GM12891 (cell line): ENCODE results near the gene REXO5.
"Not testable (repeated sequence)": the region's sequence is repeated elsewhere in the genome, so short reads cannot be mapped to it uniquely, and the experiment has no call there.

Experiments used
- DNase-seq: peaks from one replicate; pipeline ENCODE4 v3.0.0; 2011; ENCODE audit warnings: low spot score; ENCODE audit not compliant: insufficient read length
- FAIRE-seq: peaks from 2 replicates; lab custom pipeline; 2011; peaks lifted over from hg19 to GRCh38; lab: Jason Lieb, UNC
- PAX5 ChIP-seq: IDR thresholded peaks from 2 replicates; pipeline ENCODE4 v1.6.1; 2011; ENCODE audit warnings: low read length, moderate library complexity, mild to moderate bottlenecking; ENCODE audit not compliant: insufficient read depth, severe bottlenecking
- POLR2A ChIP-seq: IDR thresholded peaks from 2 replicates; pipeline ENCODE4 v1.6.1; 2011; ENCODE audit warnings: low read depth, low read length, control low read depth
- POLR2AphosphoS5 ChIP-seq: IDR thresholded peaks from 2 replicates; pipeline ENCODE4 v1.6.1; 2011; ENCODE audit warnings: low read depth, low read length, control low read depth
- POU2F2 ChIP-seq: IDR thresholded peaks from 2 replicates; pipeline ENCODE4 v1.6.1; 2011; ENCODE audit warnings: low read depth, mild to moderate bottlenecking, control low read depth, low read length, moderate library complexity
- SPI1 ChIP-seq: IDR thresholded peaks from 2 replicates; pipeline ENCODE4 v1.6.1; 2011; ENCODE audit warnings: low read depth, low read length, control low read depth
- TAF1 ChIP-seq: IDR thresholded peaks from 2 replicates; pipeline ENCODE4 v1.6.1; 2011; ENCODE audit warnings: low read depth, low read length, control low read depth

REXO5 gene

GRCh38 chr16:20854963-20855362, 48.6 kb downstream of the REXO5 start:
- DNase-seq (no peak), FAIRE-seq (no peak)
- TF ChIP-seq POLR2A (no peak), POU2F2 (no peak), PAX5 (no peak), TAF1 (no peak)

DNA sequence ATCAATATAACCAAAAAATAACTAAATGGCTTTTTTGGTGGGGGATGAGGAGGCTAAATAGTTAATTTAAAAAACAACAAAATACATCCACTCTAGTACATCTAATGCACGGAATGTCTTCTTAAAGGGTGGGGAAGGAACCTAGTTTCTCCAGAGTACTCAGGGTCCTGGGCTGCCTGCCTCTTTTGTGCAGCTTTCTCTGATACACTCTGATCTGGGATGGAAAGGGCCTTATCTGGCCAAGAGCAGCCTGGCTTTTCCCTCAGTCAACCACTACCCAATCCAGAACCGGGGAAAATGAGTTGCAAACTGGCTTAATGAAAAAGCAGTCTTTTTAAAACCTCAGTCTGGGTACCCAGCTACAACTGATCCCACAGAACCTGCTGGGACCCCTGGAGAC, 51.0 kb downstream of the REXO5 start:
- DNase-seq = no peak
- TF ChIP-seq POLR2AphosphoS5 (no peak), POLR2A (no peak), POU2F2 (no peak), PAX5 (no peak), TAF1 (no peak), SPI1 (no peak)
- no peak for FAIRE-seq

GRCh38 chr16:20859229-20859628, 52.9 kb downstream of the REXO5 start:
- DNase-seq = no peak
- no peak for TF ChIP-seq POLR2A
- no peak for TF ChIP-seq POU2F2
- FAIRE-seq = no peak

DNA sequence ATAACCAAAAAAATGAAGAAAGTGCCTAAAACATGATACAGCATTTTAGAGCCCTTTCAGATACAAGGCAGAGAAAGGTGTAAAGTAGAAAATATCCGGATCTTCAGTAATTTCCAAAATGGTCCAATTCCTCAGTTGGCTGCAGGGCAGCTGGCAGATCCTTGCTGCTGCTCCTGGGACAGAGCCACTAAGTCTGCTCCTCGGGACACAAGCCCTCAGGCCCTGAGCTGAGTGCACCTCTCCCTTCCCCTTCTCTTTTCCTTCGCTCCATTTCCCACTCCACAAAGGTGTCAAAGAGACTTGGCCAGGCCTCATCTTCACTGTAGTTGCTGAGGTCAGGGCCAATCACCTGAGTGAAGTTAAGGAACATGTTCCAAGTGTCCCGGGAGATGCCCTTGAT, 53.4 kb downstream of the REXO5 start:
- no peak for DNase-seq
- FAIRE-seq = no peak
- no peak for TF ChIP-seq PAX5
- TF ChIP-seq POU2F2 = no peak
- TF ChIP-seq SPI1 = no peak
- TF ChIP-seq POLR2AphosphoS5 = no peak
- no peak for TF ChIP-seq POLR2A
- TF ChIP-seq TAF1 = no peak

- FAIRE-seq (no peak), DNase-seq (no peak)
- no peak for TF ChIP-seq SPI1
- TF ChIP-seq PAX5 = no peak
- no peak for TF ChIP-seq POLR2A
- no peak for TF ChIP-seq POLR2AphosphoS5
- no peak for TF ChIP-seq POU2F2
Measured at GRCh38 chr16:20860361-20860760, 54.0 kb downstream of the REXO5 start.

GRCh38 chr16:20860995-20861394, 54.7 kb downstream of the REXO5 start:
- DNase-seq, FAIRE-seq: not testable (repeated sequence)

- no peak for TF ChIP-seq POLR2A
- TF ChIP-seq PAX5 = no peak
- no peak for TF ChIP-seq POU2F2
- TF ChIP-seq POLR2AphosphoS5 = no peak
- no peak for TF ChIP-seq SPI1
- no peak for FAIRE-seq
- no peak for DNase-seq
Measured at GRCh38 chr16:20862162-20862960, 56.0 kb downstream of the REXO5 start.

DNA sequence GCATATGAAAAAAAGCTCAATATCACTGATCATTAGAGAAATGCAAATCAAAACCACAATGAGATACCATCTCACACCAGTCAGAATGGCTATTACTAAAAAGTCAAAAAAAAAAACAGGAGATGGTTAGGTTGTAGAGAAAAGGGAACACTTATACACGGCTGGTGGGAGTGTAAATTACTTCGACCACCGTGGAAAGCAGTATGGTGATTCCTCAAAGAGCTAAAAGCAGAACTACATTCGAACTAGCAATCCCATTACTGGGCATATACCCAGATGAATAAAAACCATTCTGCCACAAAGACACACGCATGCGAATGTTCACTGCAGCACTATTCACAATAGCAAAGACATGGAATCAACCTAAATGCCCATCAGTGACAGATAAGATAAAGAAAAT, 58.0 kb downstream of the REXO5 start:
- not testable (repeated sequence) for FAIRE-seq, DNase-seq

- DNase-seq = no peak
- TF ChIP-seq TAF1 = no peak
- no peak for TF ChIP-seq POLR2AphosphoS5
- TF ChIP-seq POU2F2 = no peak
- TF ChIP-seq PAX5 = no peak
- TF ChIP-seq SPI1 = no peak
- TF ChIP-seq POLR2A = no peak
- no peak for FAIRE-seq
Measured at GRCh38 chr16:20865420-20866131, 59.2 kb downstream of the REXO5 start.

DNA sequence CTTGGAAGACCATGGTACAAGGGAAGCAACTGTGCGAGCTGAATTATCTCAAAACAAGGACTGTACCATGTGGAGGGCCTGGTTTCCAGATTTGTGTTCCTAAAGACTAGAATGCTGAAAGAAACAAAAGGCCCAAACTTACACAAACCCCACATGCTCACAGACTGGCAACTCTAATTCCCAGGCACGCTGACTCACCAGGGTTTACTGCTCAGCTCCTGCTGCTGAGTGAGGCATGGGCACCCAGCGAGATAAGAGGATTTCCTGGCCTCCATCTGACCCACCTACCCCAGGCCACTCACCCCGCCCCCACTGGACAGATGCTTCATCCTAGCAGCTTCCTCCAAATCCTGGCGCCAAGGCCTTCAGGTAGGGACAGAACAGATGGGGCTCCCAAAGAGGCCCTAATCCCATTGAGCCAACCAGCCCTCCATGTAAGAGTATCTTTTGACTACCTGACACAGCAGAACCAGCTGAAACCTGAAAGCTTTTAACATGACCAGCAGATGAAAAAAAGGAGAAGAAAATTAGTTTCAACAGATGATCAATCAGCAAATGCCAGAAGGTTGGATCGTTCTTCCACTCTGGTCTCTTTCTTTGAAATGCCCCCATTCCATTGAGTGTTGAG, 59.9 kb downstream of the REXO5 start:
- DNase-seq (no peak), FAIRE-seq (no peak)
- TF ChIP-seq SPI1 (no peak), TAF1 (peak; percentile 10; the same call in 1 of the 2 replicates)
